HepG2 (cell line): Measurements from ENCODE around the gene VDR. TPM values are rescaled to one million over a fixed set of nuclear protein-coding genes. Genes with fewer than 3 reads are reported as not detected.

Source experiments
- KAT2B ChIP-seq: fragments of 150-350 bp; IDR thresholded peaks from 2 replicates; pipeline ENCODE4 v1.6.1; 2014; ENCODE audit warnings: low read depth, low read length, borderline replicate concordance
- SNAI1 ChIP-seq: sonication (generic); formaldehyde crosslinking; IDR thresholded peaks from 2 replicates; pipeline ENCODE4 v1.5.0; 2020; ENCODE audit warnings: mild to moderate bottlenecking, missing genetic modification reagents, borderline replicate concordance
- THAP8 ChIP-seq: sonication (generic); formaldehyde crosslinking; IDR thresholded peaks from 2 replicates; pipeline ENCODE4 v1.5.1; 2020; ENCODE audit warnings: missing genetic modification reagents, mild to moderate bottlenecking, borderline replicate concordance
- polyA plus RNA-seq, 8 experiments: library from polyadenylated mRNA; depleted of rRNA in 3 of 8; stranded (reverse) in 7 of 8; unstranded in 1 of 8; fragments of >200 nt; fragmentation: Illumina TruSeq in 4 of 8; extraction: Trizol in 4 of 8; gene quantifications; 2 replicates each; pipeline versions ENCODE4 v1.2.1 to v1.2.3, GENCODE V29; 2011 to 2016; ENCODE audit warnings: low read depth in 4 of 8, missing spikeins in 1 of 8, mixed read lengths in 1 of 8; ENCODE audit not compliant: insufficient read depth in 1 of 8
- total RNA-seq, 5 experiments: library from RNA; depleted of rRNA; stranded (reverse); fragments of >200 nt; fragmentation: Illumina TruSeq; extraction: Trizol; gene quantifications; 2 replicates each; pipeline ENCODE4 v1.2.3, GENCODE V29; 2016; ENCODE audit warnings: low read depth in 1 of 5
- TF ChIP-seq, protein P1 (sequence below): sonication (generic); formaldehyde crosslinking; IDR thresholded peaks from 2 replicates; pipeline ENCODE4 v1.4.0; 2020; ENCODE audit warnings: missing genetic modification reagents, borderline replicate concordance
- TF ChIP-seq, protein P2 (sequence below): fragments of 450-650 bp; IDR thresholded peaks from 2 replicates; pipeline ENCODE4 v1.6.1; 2017

VDR gene
- total and polyA plus RNA-seq, 2 of the 13 experiments (the other 11 are each of a cell fraction or from before 2014, with no cell fraction given), result 0.08 to 0.33 TPM

DNA sequence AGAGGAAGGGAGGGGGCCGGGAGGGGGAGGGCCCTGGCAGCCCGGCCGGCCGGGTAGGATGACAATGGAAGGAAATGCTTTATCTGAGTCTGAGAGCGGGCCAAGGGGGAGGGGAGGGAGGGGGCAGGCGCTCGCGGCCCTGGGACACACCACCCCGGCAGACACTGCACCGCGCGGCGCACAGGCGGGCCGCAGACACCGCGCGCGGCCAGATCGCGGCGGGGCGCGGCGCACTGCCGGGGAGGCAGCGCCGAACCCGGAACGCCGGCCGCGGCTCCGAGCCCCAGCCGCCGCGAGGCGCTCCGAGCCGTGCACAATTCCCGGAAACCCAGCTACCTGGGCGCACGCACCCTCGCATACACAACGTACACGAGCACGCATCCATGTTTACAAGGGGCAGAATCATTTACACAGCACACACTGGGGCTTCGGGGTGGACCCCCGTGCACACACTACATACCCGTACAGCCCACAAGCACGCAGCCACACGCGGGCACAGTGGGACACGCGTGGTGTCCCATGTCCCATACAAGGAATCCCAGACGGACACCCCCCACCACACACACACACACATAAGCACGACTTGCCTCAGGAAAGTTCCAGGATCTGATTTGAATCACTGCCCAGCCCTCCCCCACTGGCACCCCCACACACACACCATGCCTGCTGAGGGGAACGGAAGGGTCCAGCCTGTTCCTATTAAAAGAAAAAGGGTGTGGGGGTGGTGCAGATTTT, 84.7 kb downstream of the VDR start, which contains the start of gene HDAC7 (continued):
- TF ChIP-seq, protein P1, sequence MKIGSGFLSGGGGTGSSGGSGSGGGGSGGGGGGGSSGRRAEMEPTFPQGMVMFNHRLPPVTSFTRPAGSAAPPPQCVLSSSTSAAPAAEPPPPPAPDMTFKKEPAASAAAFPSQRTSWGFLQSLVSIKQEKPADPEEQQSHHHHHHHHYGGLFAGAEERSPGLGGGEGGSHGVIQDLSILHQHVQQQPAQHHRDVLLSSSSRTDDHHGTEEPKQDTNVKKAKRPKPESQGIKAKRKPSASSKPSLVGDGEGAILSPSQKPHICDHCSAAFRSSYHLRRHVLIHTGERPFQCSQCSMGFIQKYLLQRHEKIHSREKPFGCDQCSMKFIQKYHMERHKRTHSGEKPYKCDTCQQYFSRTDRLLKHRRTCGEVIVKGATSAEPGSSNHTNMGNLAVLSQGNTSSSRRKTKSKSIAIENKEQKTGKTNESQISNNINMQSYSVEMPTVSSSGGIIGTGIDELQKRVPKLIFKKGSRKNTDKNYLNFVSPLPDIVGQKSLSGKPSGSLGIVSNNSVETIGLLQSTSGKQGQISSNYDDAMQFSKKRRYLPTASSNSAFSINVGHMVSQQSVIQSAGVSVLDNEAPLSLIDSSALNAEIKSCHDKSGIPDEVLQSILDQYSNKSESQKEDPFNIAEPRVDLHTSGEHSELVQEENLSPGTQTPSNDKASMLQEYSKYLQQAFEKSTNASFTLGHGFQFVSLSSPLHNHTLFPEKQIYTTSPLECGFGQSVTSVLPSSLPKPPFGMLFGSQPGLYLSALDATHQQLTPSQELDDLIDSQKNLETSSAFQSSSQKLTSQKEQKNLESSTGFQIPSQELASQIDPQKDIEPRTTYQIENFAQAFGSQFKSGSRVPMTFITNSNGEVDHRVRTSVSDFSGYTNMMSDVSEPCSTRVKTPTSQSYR (CRISPR knock-in tag), result peak; percentile 51; the same call in 1 of the 2 replicates
- TF ChIP-seq THAP8 (CRISPR knock-in tag), result no peak
- TF ChIP-seq KAT2B, result no peak
- TF ChIP-seq, protein P2, sequence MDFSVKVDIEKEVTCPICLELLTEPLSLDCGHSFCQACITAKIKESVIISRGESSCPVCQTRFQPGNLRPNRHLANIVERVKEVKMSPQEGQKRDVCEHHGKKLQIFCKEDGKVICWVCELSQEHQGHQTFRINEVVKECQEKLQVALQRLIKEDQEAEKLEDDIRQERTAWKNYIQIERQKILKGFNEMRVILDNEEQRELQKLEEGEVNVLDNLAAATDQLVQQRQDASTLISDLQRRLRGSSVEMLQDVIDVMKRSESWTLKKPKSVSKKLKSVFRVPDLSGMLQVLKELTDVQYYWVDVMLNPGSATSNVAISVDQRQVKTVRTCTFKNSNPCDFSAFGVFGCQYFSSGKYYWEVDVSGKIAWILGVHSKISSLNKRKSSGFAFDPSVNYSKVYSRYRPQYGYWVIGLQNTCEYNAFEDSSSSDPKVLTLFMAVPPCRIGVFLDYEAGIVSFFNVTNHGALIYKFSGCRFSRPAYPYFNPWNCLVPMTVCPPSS, result no peak
- no peak for TF ChIP-seq SNAI1 (CRISPR knock-in tag)
